Coronary artery (tissue), 2 donors: ENCODE results near the gene KCNS1.
"Not testable (repeated sequence)": the region's sequence is repeated elsewhere in the genome, so short reads cannot be mapped to it uniquely, and the experiment has no call there.

Experiments
- DNase-seq: peaks from one replicate; pipeline ENCODE4 v3.0.0-alpha.2; 2017; ENCODE audit warnings: low spot score
- H3K27ac ChIP-seq, 2 donors: fragments of 200-600 bp; sonication (generic); one replicate each; pipeline ENCODE4 v1.5.1; 2016 to 2019
- H3K4me3 ChIP-seq: fragments of 200-600 bp; sonication (generic); 2 replicates; pipeline ENCODE4 v1.5.1; 2016; ENCODE audit warnings: mild to moderate bottlenecking, moderate library complexity
- CTCF ChIP-seq: fragments of 200-600 bp; sonication (generic); IDR thresholded peaks from one replicate; pipeline ENCODE4 v1.5.1; 2019; ENCODE audit warnings: antibody characterized with exemption

The KCNS1 gene

GRCh38 chr20:45067087-45067486, 33.8 kb downstream of the KCNS1 start:
- H3K4me3 ChIP-seq = no peak overlapping the region

GRCh38 chr20:45066372-45066771, 34.6 kb downstream of the KCNS1 start:
- no peak overlapping the region for H3K27ac ChIP-seq
- TF ChIP-seq CTCF = no peak
- DNase-seq = no peak
- H3K4me3 ChIP-seq = no peak overlapping the region

More at GRCh38 chr20:45067087-45067486, 33.8 kb downstream of the KCNS1 start:
- DNase-seq = no peak
- H3K27ac ChIP-seq = no peak overlapping the region
- TF ChIP-seq CTCF = no peak

GRCh38 chr20:45064812-45065211, 36.1 kb downstream of the KCNS1 start:
- Histone ChIP-seq H3K27ac (no peak overlapping the region), H3K4me3 (no peak overlapping the region)
- no peak for TF ChIP-seq CTCF
- DNase-seq = no peak

- not testable (repeated sequence) for DNase-seq, H3K27ac ChIP-seq, H3K4me3 ChIP-seq
Observed at GRCh38 chr20:45063107-45063506, 37.8 kb downstream of the KCNS1 start.

GRCh38 chr20:45061244-45061643, 39.7 kb downstream of the KCNS1 start:
- no peak overlapping the region for H3K27ac ChIP-seq
- DNase-seq = no peak
- TF ChIP-seq CTCF = no peak
- H3K4me3 ChIP-seq = no peak overlapping the region

GRCh38 chr20:45060294-45060693, 40.6 kb downstream of the KCNS1 start:
- Histone ChIP-seq H3K27ac (no peak overlapping the region), H3K4me3 (no peak overlapping the region)
- no peak for DNase-seq
- TF ChIP-seq CTCF = no peak

- Histone ChIP-seq H3K4me3 (no peak overlapping the region), H3K27ac (no peak overlapping the region)
- TF ChIP-seq CTCF = no peak
- DNase-seq = no peak
Observed at GRCh38 chr20:45059022-45059728, 41.8 kb downstream of the KCNS1 start.
